PC-3 (cell line): ENCODE data around the gene ARHGEF6. TPM values are rescaled to one million over a fixed set of nuclear protein-coding genes. Genes with fewer than 3 reads are reported as not detected.
"Not testable (repeated sequence)": the region's sequence is repeated elsewhere in the genome, so short reads cannot be mapped to it uniquely, and the experiment has no call there.

Source experiments
- ATAC-seq: fragments of 200-7000 bp; cut with Tn5 transposase; 2 replicates; pipeline ENCODE4 v1.9.1; 2020; ENCODE audit warnings: mild to moderate bottlenecking, moderate library complexity
- BruUV-seq: library from RNA; stranded (reverse); fragments of 400-500 nt; replicated peaks from 2 replicates; lab custom pipeline; 2021; lab: Mats Ljungman, UMichigan
- CTCF ChIA-PET: fragments of 300-600 bp; sonication (Branson Sonifier 250); formaldehyde crosslinking; loops from one replicate; lab custom pipeline; 2022; ENCODE audit warnings: antibody characterized with exemption; lab: Charles Lee
- POLR2A ChIA-PET: fragments of 300-600 bp; sonication (Branson Sonifier 250); formaldehyde crosslinking; loops from one replicate; lab custom pipeline; 2022; ENCODE audit warnings: antibody characterized with exemption; ENCODE audit not compliant: unreplicated experiment; lab: Charles Lee
- DNase-seq: peaks from one replicate; pipeline ENCODE4 v3.0.0-alpha.2; 2015
- H2AFZ ChIP-seq: fragments of 300-600 bp; sonication (generic); 2 replicates; pipeline ENCODE4 v1.6.0; 2016; ENCODE audit warnings: antibody characterized with exemption, low read length
- H3F3A ChIP-seq: fragments of 300-600 bp; sonication (generic); one replicate; pipeline ENCODE4 v1.6.0; 2017; ENCODE audit warnings: antibody characterized with exemption, low read length, control low read depth, mild to moderate bottlenecking; ENCODE audit not compliant: unreplicated experiment
- H3K27ac ChIP-seq: fragments of 300-600 bp; sonication (generic); 2 replicates; pipeline ENCODE4 v1.5.1; 2016; ENCODE audit warnings: mild to moderate bottlenecking, low read length
- H3K27me3 ChIP-seq: fragments of 300-600 bp; sonication (generic); 2 replicates; pipeline ENCODE4 v1.6.1; 2016; ENCODE audit warnings: low read length, mixed read lengths
- H3K36me3 ChIP-seq: fragments of 300-600 bp; sonication (generic); 2 replicates; pipeline ENCODE4 v1.6.1; 2016; ENCODE audit warnings: low read depth, mixed run types, low read length, mixed read lengths
- H3K4me1 ChIP-seq: fragments of 300-600 bp; sonication (generic); 2 replicates; pipeline ENCODE4 v1.5.1; 2016; ENCODE audit warnings: low read length; ENCODE audit not compliant: insufficient read depth
- H3K4me2 ChIP-seq: fragments of 300-600 bp; sonication (generic); 2 replicates; pipeline ENCODE4 v1.6.0; 2016; ENCODE audit warnings: low read length
- H3K4me3 ChIP-seq: fragments of 300-600 bp; sonication (generic); 2 replicates; pipeline ENCODE4 v1.5.1; 2016; ENCODE audit warnings: mild to moderate bottlenecking, low read length, mixed read lengths
- H3K79me2 ChIP-seq: fragments of 300-600 bp; sonication (generic); 2 replicates; pipeline ENCODE4 v1.6.1; 2017; ENCODE audit warnings: low read length, mixed read lengths
- H3K9ac ChIP-seq: fragments of 300-600 bp; sonication (generic); 2 replicates; pipeline ENCODE4 v1.6.0; 2016; ENCODE audit warnings: mild to moderate bottlenecking, low read length
- H3K9me2 ChIP-seq: fragments of 300-600 bp; sonication (generic); replicated peaks from 2 replicates; pipeline ENCODE4 v1.6.1; 2016; ENCODE audit warnings: mixed run types, low read length, mixed read lengths
- H3K9me3 ChIP-seq: fragments of 300-600 bp; sonication (generic); 2 replicates; pipeline ENCODE4 v1.6.1; 2016; ENCODE audit warnings: low read length, mixed read lengths
- H4K20me1 ChIP-seq: fragments of 300-600 bp; sonication (generic); 2 replicates; pipeline ENCODE4 v1.6.1; 2016; ENCODE audit warnings: low read length, mixed read lengths
- EZH2 ChIP-seq: fragments of 300-600 bp; sonication (generic); IDR thresholded peaks from one replicate; pipeline ENCODE4 v1.6.1; 2017; ENCODE audit warnings: antibody characterized with exemption, mild to moderate bottlenecking, low read length; ENCODE audit not compliant: unreplicated experiment
- EZH2phosphoT487 ChIP-seq: fragments of 300-600 bp; sonication (generic); IDR thresholded peaks from 2 replicates; pipeline ENCODE4 v1.6.1; 2018; ENCODE audit warnings: mild to moderate bottlenecking, antibody characterized with exemption, low read length, borderline replicate concordance
- intact Hi-C: fragments of 100-400 bp; cut with micrococcal nuclease; formaldehyde crosslinking; loops from 2 replicates; pipeline ENCODE4 v1.9.0; 2023
- total RNA-seq: library from RNA; depleted of rRNA; stranded (reverse); fragments of >200 nt; gene quantifications from 2 replicates; pipeline ENCODE4 v1.2.3, GENCODE V29; 2014
- TF ChIP-seq, protein P1 (sequence below): fragments of 300-600 bp; sonication (generic); conservative IDR thresholded peaks from 2 replicates; pipeline ENCODE4 v1.5.1; 2017; ENCODE audit warnings: antibody characterized with exemption, low read depth, mild to moderate bottlenecking, low read length

The ARHGEF6 gene
- total RNA-seq, 1 experiment from 2014 or later: 3.3 TPM

DNA sequence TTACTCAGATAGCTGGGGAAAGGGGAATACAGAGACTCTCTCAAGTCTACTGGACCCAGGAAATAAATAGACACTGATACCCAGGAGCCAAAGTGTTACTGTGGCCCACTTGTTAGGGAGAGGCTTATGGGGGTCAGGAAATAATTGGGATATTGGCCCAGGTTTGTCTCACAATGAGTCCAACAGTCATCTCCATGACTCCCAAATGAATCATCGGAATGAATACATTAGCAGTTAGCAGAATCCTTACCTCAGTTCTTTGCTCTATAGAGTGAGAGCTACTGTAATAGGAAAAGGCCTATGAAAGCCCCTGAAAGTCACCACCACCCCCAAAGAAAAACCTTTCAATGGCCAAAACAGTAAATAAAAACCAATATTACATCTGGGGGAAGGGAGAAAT is 42.4 kb upstream of the ARHGEF6 start:
- H3K27me3 ChIP-seq: no peaks in the 10 kb centered on the region
- ATAC-seq: peak; percentile 93
- H3K27ac ChIP-seq: peak overlapping the region; percentile 44; the same call in 1 of the 2 replicates
- no peaks in the 10 kb centered on the region for H3K9me2 ChIP-seq
- no peaks in the 10 kb centered on the region for H3K79me2 ChIP-seq
- H3K36me3 ChIP-seq: no peaks in the 10 kb centered on the region
- H3K4me2 ChIP-seq: peak overlapping the region; percentile 25; the same call in 1 of the 2 replicates
- intact Hi-C loops: loop anchor here (5.0 kb wide), 1 partner anchor 111 kb away; no protein-coding TSS in a partner anchor
- BruUV-seq: no TSS peak
- no peak overlapping the region for H3K4me3 ChIP-seq
- TF ChIP-seq EZH2phosphoT487: no peak
- TF ChIP-seq EZH2: no peak
- no peaks in the 10 kb centered on the region for H3K9me3 ChIP-seq
- H3K9ac ChIP-seq: no peak overlapping the region
- no peak overlapping the region for H2AFZ ChIP-seq
- H3K4me1 ChIP-seq: peaks cover 11% of the 10 kb centered on the region; the same call in 1 of the 2 replicates
- no peaks in the 10 kb centered on the region for H3F3A ChIP-seq
- DNase-seq: peak; percentile 67
- no peaks in the 10 kb centered on the region for H4K20me1 ChIP-seq
- POLR2A ChIA-PET: no interaction called here
- CTCF ChIA-PET: no interaction called here

DNA sequence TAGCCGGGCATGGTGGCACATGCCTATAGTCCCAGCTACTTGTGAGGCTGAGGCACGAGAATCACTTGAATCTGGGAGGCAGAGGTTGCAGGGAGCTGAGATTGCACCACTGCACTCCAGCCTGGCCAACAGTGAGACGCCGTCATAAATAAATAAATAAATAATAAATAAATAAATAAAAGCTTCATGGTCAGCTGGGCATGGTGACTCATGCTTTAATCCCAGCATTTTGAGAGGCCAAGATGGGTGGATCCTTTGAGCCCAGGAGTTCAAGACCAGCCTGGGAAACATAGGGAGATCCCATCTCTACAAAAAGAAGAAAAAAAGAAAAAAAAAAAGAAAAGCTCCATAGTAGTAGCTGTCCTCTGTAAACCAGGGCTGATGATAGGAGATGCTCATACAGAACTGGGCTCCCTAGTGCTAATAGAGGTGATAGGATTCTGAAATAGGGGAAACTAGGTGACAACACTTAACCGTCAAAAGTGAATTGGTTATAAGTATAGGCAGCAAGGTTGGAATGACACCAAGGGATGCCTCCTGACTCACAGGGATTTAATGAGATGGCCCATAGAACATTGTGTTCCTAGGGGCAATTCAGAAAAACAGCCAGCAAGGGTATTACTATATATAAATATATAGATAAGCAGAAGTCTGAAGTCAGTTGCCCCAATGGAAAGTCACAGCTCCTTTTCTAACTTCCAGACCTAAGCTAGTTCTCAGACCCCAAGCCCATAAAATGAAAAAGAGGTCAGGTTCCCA is 41.8 kb upstream of the ARHGEF6 start:
- Histone ChIP-seq H3K4me3 (no peak overlapping the region), H3K9me2 (no peaks in the 10 kb centered on the region), H3K27me3 (no peaks in the 10 kb centered on the region), H3K79me2 (no peaks in the 10 kb centered on the region), H2AFZ (no peak overlapping the region), H3F3A (no peaks in the 10 kb centered on the region), H3K9me3 (no peaks in the 10 kb centered on the region), H4K20me1 (no peaks in the 10 kb centered on the region), H3K4me1 (peaks cover 11% of the 10 kb centered on the region), H3K4me2 (peak overlapping the region; percentile 25; the same call in 1 of the 2 replicates), H3K36me3 (no peaks in the 10 kb centered on the region), H3K27ac (peak overlapping the region; percentile 44; the same call in 1 of the 2 replicates), H3K9ac (no peak overlapping the region)
- peak; percentile 16 for DNase-seq
- ATAC-seq: no peak
- CTCF ChIA-PET: no interaction called here
- TF ChIP-seq EZH2 (no peak), EZH2phosphoT487 (no peak)
- TF ChIP-seq, protein P1, sequence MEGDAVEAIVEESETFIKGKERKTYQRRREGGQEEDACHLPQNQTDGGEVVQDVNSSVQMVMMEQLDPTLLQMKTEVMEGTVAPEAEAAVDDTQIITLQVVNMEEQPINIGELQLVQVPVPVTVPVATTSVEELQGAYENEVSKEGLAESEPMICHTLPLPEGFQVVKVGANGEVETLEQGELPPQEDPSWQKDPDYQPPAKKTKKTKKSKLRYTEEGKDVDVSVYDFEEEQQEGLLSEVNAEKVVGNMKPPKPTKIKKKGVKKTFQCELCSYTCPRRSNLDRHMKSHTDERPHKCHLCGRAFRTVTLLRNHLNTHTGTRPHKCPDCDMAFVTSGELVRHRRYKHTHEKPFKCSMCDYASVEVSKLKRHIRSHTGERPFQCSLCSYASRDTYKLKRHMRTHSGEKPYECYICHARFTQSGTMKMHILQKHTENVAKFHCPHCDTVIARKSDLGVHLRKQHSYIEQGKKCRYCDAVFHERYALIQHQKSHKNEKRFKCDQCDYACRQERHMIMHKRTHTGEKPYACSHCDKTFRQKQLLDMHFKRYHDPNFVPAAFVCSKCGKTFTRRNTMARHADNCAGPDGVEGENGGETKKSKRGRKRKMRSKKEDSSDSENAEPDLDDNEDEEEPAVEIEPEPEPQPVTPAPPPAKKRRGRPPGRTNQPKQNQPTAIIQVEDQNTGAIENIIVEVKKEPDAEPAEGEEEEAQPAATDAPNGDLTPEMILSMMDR: no peak
- no TSS peak for BruUV-seq
- intact Hi-C loops: loop anchor here (5.0 kb wide), 1 partner anchor 110 kb away; no protein-coding TSS in a partner anchor
- POLR2A ChIA-PET: no interaction called here

GRCh38 chrX:136819756-136820155 is 39.0 kb upstream of the ARHGEF6 start:
- CTCF ChIA-PET, H3K4me2 ChIP-seq, H3K27ac ChIP-seq, ATAC-seq, H3F3A ChIP-seq, H3K36me3 ChIP-seq, H3K9me2 ChIP-seq, H3K9ac ChIP-seq, H3K27me3 ChIP-seq, H3K9me3 ChIP-seq, H4K20me1 ChIP-seq, H2AFZ ChIP-seq, H3K79me2 ChIP-seq, DNase-seq, H3K4me3 ChIP-seq, BruUV-seq, POLR2A ChIA-PET: not testable (repeated sequence)
- H3K4me1 ChIP-seq: peaks cover 23% of the 10 kb centered on the region
- intact Hi-C loops: loop anchor here (5.0 kb wide), 1 partner anchor 107 kb away; no protein-coding TSS in a partner anchor
